GM21723 (cell line): ENCODE data around the gene ERFL.
A peak's percentile ranks its signal among the peaks of the same experiment; 100 is the strongest.
"Not testable (repeated sequence)": the region's sequence is repeated elsewhere in the genome, so short reads cannot be mapped to it uniquely, and the experiment has no call there.

Source experiments
- ATAC-seq: cut with Tn5 transposase; IDR thresholded peaks from one replicate; pipeline ENCODE4 v1.9.1; 2021; ENCODE audit warnings: mild to moderate bottlenecking, moderate library complexity; ENCODE audit not compliant: unreplicated experiment

Gene ERFL

GRCh38 chr19:41879670-41880328 lies 48.5 kb downstream of the ERFL start:
- ATAC-seq, result no peak

GRCh38 chr19:41879080-41879479 lies 49.2 kb downstream of the ERFL start:
- no peak for ATAC-seq

- ATAC-seq, result no peak
These were observed 50.0 kb downstream of the ERFL start for GRCh38 chr19:41877916-41878905.

GRCh38 chr19:41876847-41877832 lies 51.1 kb downstream of the ERFL start, which contains the start of gene CD79A:
Gene CD79A (plus strand): TSS chr19:41877279. CDS start chr19:41877305, 26 bp downstream.
- ATAC-seq, result peak; percentile 56

- ATAC-seq, result not testable (repeated sequence)
These were observed 52.3 kb downstream of the ERFL start for GRCh38 chr19:41875973-41876372.

GRCh38 chr19:41872775-41873647 lies 55.2 kb downstream of the ERFL start:
- ATAC-seq, result no peak

GRCh38 chr19:41872384-41872774 lies 55.9 kb downstream of the ERFL start:
- ATAC-seq, result no peak

GRCh38 chr19:41871573-41872383 lies 56.5 kb downstream of the ERFL start:
- ATAC-seq, result peak; percentile 50

GRCh38 chr19:41870401-41870873 lies 57.8 kb downstream of the ERFL start:
- no peak for ATAC-seq

GRCh38 chr19:41869374-41869955 lies 58.8 kb downstream of the ERFL start:
- ATAC-seq, result no peak

GRCh38 chr19:41868989-41869300 lies 59.3 kb downstream of the ERFL start:
- no peak for ATAC-seq

GRCh38 chr19:41868120-41868988 lies 59.9 kb downstream of the ERFL start:
- no peak for ATAC-seq

GRCh38 chr19:41866284-41866683 lies 62.0 kb downstream of the ERFL start:
- ATAC-seq, result no peak

GRCh38 chr19:41864374-41864773 lies 63.9 kb downstream of the ERFL start:
- no peak for ATAC-seq

GRCh38 chr19:41863209-41863931 lies 64.9 kb downstream of the ERFL start:
- no peak for ATAC-seq

- ATAC-seq, result no peak
These were observed 65.7 kb downstream of the ERFL start for GRCh38 chr19:41862445-41862986.

GRCh38 chr19:41861846-41862245 lies 66.4 kb downstream of the ERFL start:
- ATAC-seq, result no peak
